ENCODE measurements around the gene PHLDA1.

GRCh38 chr12:76037130-76038103, 5.8 kb upstream of the PHLDA1 start:
- TF ChIP-seq CTCF (IDR thresholded peaks at IDR 0.05; ENCODE audit: low read depth, low read length): peak; percentile 82
- TF ChIP-seq POLR2A (IDR thresholded peaks at IDR 0.05; ENCODE audit: extremely low read depth, insufficient read length): no peak
- TF ChIP-seq MAX (IDR thresholded peaks at IDR 0.05; ENCODE audit: low read depth, low read length): no peak

Data from NB4 (cell line).